Left lobe of liver (tissue), 2 donors: ENCODE results near the gene DTNBP1. TPM values are rescaled to one million over a fixed set of nuclear protein-coding genes. Genes with fewer than 3 reads are reported as not detected.
"Not testable (repeated sequence)": the region's sequence is repeated elsewhere in the genome, so short reads cannot be mapped to it uniquely, and the experiment has no call there.

Experiments used
- ATAC-seq: fragments of 200-7000 bp; cut with Tn5 transposase; one replicate; pipeline ENCODE4 v1.9.1; 2020; ENCODE audit warnings: mild to moderate bottlenecking, moderate library complexity
- DNase-seq: peaks from one replicate; pipeline ENCODE4 v3.0.0-alpha.2; 2020; ENCODE audit warnings: low spot score
- total RNA-seq: library from RNA; stranded (reverse); gene quantifications from one replicate; pipeline ENCODE4 v1.2.1, GENCODE V29; 2021
- donor health status: DM: no; HTN: no; CAD: no; lungs with moderate emphysema.
- donor health status: DM: no; HTN: yes; CAD: no.

Gene DTNBP1
- total RNA-seq, 1 donor from 2014 or later, result 4.3 TPM

- DNase-seq (no peak), ATAC-seq (no peak)
These were observed 99.9 kb downstream of the DTNBP1 start for GRCh38 chr6:15562977-15563376.

DNA sequence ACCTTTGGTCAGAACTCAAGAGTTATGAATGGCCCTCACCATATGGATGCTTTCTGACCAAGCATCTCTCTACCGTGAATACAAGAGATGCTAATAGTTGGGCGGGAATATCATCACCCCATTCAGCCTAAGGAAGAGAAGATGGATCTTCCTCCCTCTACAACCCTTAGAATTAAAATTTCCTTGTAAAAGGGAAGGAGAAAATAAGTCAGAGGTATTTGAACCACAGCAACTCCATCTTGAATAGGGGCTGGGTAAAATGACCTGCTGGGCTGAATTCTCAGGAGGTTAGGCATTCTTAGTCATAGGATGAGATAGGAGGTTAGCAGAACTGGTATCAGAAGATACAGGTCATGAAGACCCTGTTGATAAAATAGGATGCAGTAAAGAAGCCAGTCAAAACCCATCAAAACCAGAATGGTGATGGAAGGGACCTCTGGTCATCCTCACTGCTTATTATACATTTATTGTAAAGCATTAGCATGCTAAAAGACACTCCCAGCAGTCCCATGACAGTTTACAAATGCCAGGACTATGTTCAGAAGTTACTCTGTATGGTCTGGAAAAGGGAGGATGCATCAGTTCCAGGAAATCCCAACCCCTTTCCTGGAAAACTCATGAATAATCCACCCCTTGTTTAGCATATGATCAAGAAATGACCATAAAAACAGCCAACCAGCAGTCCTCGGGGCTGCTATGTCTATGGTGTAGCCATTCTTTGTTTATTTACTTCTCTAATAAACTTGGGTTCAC lies 101.2 kb downstream of the DTNBP1 start:
- ATAC-seq (no peak), DNase-seq (no peak)

GRCh38 chr6:15560713-15561112 lies 102.1 kb downstream of the DTNBP1 start:
- DNase-seq (no peak), ATAC-seq (no peak)

DNA sequence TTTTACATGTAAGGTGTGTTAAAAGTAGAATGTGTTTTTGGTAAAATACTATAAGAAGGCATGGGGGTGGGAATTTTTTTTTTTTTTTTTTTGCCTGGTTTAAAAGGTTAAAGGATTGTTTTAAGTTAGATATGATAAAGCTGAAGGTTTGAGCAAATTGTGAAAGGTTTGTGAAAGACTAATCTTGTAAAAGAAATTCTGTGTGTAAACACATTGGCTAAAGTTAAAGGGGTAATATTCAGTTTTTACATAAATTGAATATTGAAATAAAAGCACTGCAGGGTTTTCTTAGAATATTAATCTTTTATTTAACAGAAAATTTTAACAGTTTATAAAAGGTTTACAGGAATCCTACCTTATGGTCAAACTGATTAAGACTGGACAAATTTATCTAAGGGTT lies 105.7 kb downstream of the DTNBP1 start:
- DNase-seq, result no peak
- no peak for ATAC-seq

DNA sequence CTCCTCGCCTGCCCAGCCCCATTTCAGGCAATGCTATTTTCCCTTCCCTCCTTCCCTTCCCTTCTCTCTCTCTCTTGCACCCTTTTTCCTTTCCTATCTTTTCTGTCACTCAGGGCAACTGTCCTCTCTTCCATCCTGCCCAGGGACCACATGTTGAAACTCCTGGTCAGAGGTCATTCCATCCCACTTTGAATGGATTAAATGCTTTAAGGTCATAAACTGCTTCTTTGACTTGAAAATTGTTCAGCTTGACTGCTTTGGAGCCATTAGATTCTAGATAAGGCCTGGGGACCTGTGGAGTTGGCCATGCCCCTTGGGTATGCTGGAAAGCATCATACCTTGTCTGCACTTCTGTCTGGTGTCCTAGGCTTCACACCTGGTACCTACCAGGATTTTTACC lies 106.1 kb downstream of the DTNBP1 start:
- ATAC-seq, result peak; percentile 38
- DNase-seq, result no peak

- ATAC-seq (no peak), DNase-seq (no peak)
These were observed 107.5 kb downstream of the DTNBP1 start for GRCh38 chr6:15555101-15556038.

DNA sequence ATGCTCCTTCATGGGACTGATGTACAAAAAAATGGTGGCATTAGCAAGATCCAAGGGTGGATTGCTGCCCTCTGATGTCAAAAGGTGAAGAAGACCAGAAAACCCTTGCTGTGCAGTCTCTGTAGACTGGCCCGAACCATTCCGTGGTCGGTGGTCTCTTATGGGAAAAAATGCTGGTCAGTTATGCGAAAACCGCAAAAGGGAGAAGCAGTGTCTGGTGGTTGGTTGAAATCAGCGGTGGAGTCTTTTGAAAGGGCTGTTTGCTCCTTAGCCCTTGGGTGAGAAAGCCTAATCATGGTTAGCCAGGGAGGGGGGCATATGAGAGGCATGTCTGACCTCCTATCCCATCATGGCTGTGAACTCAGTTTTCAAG lies 108.1 kb downstream of the DTNBP1 start:
- DNase-seq, result no peak
- no peak for ATAC-seq

DNA sequence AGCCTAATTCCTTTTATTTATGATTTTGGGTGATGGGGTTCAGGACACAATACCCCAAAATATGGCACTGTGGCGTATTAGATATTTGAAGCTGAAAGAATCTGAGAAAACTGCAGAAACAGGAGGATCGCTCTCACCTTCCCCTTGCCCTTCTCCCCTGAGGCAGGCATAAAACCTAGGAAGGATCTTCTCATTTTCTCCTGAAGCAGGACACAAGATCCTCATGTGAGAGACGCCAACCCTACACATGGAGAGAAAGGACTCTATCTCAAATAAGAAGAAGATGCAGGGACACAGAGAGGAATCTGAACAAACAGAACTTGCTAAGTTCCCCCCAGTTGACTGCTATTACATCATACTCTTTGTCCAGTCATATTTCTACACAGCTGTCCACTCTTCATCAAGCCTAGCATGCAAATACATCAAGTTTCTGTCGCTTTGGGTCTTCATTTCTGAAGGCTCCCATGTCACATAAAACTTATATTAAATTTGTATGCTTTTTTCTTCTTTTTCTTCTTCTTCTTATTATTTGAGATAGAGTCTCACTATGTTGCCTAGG lies 109.0 kb downstream of the DTNBP1 start:
- no peak for DNase-seq
- ATAC-seq, result no peak

DNA sequence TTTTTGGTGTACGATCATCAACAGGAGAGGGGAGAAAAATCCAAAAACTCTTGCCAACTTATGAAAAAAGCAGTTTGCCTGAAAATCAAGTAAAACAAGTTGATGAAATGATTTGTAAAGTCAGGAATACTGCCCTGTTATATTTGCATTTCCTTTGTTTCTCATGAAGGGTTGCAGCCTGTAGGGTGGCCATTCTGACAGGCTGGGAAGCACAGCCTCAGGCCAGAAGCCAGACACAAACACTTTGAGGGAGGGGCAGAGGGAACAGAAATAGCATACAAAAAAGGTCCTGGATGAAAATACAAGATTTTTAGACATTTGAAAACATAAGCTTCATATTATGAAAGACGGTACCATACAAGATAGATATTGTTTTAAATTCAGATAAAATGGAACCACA lies 109.8 kb downstream of the DTNBP1 start:
- ATAC-seq (no peak), DNase-seq (no peak)

DNA sequence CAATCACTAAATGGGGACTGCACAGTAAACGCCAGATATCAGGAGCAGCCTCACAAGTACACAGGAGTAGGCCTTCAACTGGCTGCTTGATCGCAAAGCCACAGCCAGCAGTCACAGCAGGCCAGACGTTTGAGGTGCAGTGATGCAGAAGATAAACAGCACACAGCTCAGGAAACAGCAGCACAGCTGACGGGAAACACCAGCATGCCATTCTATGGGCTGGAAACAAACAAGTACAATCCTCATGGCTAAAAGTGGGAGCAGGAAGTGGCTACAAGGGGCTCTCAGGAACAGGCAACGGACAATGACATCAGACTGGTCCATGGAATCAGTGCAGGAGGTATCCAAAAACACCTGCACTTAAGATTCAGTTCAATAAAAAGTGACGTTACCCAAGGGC lies 111.0 kb downstream of the DTNBP1 start:
- ATAC-seq, result peak; percentile 20
- no peak for DNase-seq

DNA sequence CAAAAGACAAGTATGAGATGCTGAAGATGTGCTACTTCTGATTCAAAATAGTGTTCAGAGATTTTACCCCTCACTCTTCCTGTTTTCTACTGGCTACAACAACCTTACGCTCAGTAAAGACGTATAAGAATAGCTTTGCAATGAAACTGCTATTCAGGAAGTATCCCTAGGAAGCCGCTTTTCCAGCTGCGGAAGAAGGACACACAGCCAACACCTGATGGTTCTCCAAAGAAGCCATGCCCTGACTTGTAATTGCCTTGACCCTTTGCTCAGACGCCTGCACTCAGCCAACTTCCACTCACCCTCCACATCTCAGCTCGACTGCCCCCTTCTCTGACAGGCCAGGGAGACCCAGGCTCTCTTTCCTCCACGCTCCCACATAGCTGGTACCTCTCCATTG lies 111.6 kb downstream of the DTNBP1 start:
- no peak for ATAC-seq
- DNase-seq, result no peak

GRCh38 chr6:15550546-15551123 lies 112.2 kb downstream of the DTNBP1 start:
- DNase-seq (no peak), ATAC-seq (no peak)

DNA sequence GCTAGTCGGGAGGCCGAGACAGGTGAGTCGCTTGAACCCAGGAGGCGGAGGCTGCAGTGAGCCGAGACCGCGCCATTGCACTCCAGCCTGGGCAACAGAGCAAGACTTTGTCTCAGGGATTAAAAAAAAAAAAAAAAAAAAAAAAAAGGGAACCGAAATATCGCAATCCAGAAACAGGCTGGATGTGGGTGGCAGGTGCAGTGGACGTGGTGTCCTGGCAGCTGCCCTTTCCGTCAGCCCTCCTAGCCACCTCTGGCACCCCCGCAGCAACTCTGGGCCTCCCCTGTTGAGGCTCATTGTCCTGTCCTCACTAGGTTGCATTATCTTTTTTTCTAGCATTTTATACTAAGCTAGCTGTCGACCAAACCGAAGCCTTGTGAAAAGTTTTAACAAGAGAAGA lies 113.5 kb downstream of the DTNBP1 start:
- DNase-seq (no peak), ATAC-seq (no peak)

GRCh38 chr6:15547400-15547799 lies 115.4 kb downstream of the DTNBP1 start:
- no peak for ATAC-seq
- DNase-seq, result no peak

DNA sequence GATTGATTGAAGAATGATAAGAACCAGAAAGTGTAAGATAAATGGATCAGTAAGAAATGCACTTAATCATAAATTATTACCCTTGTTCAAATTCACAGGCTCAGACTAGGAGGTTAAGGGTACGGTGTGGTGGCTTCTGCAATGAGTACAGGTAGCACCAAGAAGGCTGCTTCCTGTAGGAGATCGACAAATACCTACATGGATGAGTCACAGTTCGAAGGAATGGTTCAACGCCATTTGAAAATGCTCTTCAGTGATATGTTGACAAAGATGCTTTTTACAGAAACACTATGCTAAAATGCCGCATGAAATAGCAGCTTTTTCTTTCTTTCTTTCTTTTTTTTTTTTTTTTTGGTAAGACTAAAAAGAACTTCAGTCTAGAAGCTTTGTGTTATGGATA lies 116.2 kb downstream of the DTNBP1 start:
- ATAC-seq, result no peak
- DNase-seq, result no peak

- ATAC-seq (no peak), DNase-seq (no peak)
These were observed 118.4 kb downstream of the DTNBP1 start for GRCh38 chr6:15544321-15544900.

- ATAC-seq, result not testable (repeated sequence)
These were observed 119.4 kb downstream of the DTNBP1 start for GRCh38 chr6:15543332-15543917.

DNA sequence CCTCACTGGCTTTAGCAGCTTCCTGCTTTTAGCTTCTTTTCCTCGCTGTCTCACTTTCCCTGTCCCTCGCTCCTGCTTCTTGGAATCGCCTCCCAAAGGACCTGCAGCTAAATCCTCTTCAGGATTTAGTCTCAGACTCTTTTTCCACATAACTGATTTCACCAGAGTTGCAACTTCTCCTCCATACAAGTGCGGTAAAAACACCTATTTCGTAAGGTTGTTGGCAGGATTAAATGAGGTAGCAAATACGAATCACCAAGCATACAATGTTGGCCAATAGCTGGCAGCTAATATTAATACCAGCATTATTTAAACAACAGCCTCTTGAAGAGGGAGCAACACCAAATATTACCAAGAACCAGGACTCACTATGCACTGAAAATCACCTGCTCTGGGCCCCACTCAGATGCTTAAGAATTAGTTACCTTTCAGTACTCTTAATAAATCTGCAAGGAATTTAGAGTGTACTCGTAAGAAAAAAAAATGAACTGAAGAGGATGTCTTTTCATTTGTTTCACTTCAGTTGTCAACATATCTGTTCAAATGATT lies 123.0 kb downstream of the DTNBP1 start:
- DNase-seq, result no peak
- no peak for ATAC-seq

More at GRCh38 chr6:15543332-15543917, 119.4 kb downstream of the DTNBP1 start:
- not testable (repeated sequence) for DNase-seq

DNA sequence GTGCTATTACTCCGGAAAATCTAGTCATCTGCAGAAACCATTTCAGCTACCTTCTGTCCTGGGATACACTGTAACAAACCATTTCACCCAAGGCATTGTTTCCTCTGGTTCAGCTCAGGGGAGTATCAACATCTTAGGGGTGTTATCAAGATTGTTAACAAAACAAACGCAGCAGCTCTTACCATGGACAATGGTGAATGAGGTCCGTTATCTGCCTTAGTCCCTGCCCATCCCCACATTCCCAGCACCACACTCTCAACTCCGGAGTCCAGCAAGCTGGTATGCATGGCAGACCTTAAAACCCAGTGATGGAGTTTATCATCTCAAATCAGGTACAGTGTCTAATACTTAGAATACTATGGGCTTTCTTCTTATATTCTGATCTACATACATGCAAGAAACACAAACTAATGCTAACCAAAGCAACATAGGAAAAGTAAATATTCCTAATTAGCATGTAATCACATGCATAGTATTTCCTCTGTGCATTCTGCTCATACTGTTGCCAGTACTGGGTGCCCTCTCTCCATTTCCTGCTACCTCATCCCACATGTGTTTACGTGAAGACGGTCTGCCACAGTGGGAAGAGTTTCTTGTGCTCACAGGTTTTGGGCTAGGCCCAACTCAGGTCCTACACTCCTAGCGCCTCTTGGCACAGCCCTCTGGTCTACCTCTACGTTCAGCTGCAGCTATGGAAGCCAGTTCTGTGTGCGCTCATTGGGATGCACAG lies 123.9 kb downstream of the DTNBP1 start:
- ATAC-seq, result no peak
- no peak for DNase-seq

- no peak for DNase-seq
- no peak for ATAC-seq
These were observed 124.7 kb downstream of the DTNBP1 start for GRCh38 chr6:15538106-15538505.
